ENCODE data around the gene TMEM87B. TPM values are rescaled to one million over a fixed set of nuclear protein-coding genes. Genes with fewer than 3 reads are reported as not detected.

Gene TMEM87B
- total RNA-seq, 1 experiment from 2014 or later = 16.3 TPM

DNA sequence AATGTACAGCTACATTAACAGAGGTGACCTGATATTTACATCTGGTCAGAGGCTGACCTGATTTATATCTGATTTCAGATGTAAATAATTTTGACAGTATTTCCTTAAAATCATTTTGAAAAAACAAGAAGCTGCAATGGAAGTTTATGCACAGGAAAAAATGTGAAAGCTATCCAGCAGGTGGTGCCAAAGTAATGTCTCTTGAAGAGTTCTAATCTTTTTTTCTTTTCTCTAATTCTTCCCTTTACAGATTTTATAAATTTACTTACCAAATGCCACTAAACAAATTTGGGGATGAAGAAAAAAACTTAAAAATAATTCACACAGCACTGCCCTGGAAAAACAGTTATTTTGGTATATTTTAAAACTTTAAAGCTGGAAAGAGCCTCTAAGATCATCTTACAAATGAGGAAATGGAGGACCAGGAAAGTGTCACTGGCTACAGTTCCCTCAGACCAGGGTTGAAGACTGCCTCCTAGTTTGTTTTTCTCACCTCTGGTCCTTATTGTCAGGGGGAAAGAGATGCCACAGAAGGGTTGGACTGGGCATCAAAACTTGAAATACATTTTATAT lies 66.7 kb downstream of the TMEM87B start:
- H3K4me3 Mint-ChIP-seq (ENCODE audit: unreplicated experiment) = no peak overlapping the region
- ChIA-PET CTCF (interaction anchor here (0.6 to 1.2 kb wide), 5 partner anchors 94 to 359 kb away, joined by 3 to 10 read pairs (median 8); partner anchors contain the start of gene RGPD8), POLR2A (no interaction called here)
- Histone ChIP-seq H3K9me3 (no peaks in the 10 kb centered on the region), H3K36me3 (ENCODE audit: control insufficient read depth, insufficient read depth, low read length) (no peaks in the 10 kb centered on the region), H3K4me3 (ENCODE audit: low read depth, low read length) (no peak overlapping the region), H3K27me3 (replicated peaks; ENCODE audit: control insufficient read depth, insufficient read depth, low read length) (no peaks in the 10 kb centered on the region), H3K4me1 (no peaks in the 10 kb centered on the region)
- peaks cover 6% of the 10 kb centered on the region for H3K36me3 Mint-ChIP-seq (ENCODE audit: insufficient read depth, unreplicated experiment)
- TF ChIP-seq, protein P1, sequence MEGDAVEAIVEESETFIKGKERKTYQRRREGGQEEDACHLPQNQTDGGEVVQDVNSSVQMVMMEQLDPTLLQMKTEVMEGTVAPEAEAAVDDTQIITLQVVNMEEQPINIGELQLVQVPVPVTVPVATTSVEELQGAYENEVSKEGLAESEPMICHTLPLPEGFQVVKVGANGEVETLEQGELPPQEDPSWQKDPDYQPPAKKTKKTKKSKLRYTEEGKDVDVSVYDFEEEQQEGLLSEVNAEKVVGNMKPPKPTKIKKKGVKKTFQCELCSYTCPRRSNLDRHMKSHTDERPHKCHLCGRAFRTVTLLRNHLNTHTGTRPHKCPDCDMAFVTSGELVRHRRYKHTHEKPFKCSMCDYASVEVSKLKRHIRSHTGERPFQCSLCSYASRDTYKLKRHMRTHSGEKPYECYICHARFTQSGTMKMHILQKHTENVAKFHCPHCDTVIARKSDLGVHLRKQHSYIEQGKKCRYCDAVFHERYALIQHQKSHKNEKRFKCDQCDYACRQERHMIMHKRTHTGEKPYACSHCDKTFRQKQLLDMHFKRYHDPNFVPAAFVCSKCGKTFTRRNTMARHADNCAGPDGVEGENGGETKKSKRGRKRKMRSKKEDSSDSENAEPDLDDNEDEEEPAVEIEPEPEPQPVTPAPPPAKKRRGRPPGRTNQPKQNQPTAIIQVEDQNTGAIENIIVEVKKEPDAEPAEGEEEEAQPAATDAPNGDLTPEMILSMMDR (IDR thresholded peaks at IDR 0.05; ENCODE audit: insufficient read depth in 1 of 2, low read depth in 1 of 2, low read length in 1 of 2, severe bottlenecking in 1 of 2, unreplicated experiment in 1 of 2) = peak; percentile 51 to 59
- no peaks in the 10 kb centered on the region for H3K27me3 Mint-ChIP-seq (ENCODE audit: insufficient read depth, unreplicated experiment)
- peak in 1 of 2 experiments; percentile 53 for DNase-seq
- no peak overlapping the region for H3K27ac Mint-ChIP-seq (ENCODE audit: unreplicated experiment)
- no peaks in the 10 kb centered on the region for H3K4me1 Mint-ChIP-seq (ENCODE audit: low read depth, unreplicated experiment)
- BruUV-seq (replicated peaks) = no TSS peak
- peaks cover 29% of the 10 kb centered on the region for H3K9me3 Mint-ChIP-seq (ENCODE audit: unreplicated experiment)
- intact Hi-C loops (cut with micrococcal nuclease; ENCODE audit: unreplicated experiment) = loop anchor here (5.0 kb wide), 3 partner anchors 96 to 456 kb away; partner anchors contain the start of gene ZC3H8

DNA sequence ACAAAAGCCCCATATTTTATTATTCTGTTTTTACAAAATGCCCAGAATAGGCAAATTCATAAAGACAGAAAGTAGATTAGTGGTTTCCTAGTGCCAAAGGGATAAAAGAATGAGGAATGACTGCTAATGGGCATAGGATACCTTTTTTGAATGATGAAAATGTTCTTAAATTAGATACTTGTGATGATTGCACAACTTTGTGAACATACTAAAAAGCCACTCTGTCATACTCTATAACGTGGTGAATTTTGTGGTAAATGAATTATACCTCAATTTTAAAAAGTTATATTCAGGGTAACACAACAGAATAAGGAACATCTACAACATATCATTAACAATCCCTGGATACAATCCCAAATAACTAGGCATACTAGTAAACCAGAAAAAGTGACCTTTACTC lies 74.0 kb downstream of the TMEM87B start:
- CTCF ChIA-PET = no interaction called here
- TF ChIP-seq, protein P1 (IDR thresholded peaks at IDR 0.05; ENCODE audit: insufficient read depth in 1 of 2, low read depth in 1 of 2, low read length in 1 of 2, severe bottlenecking in 1 of 2, unreplicated experiment in 1 of 2) = no peak
- BruUV-seq (replicated peaks) = no TSS peak

GRCh38 chr2:112133344-112133743 lies 78.3 kb downstream of the TMEM87B start:
- H3K4me1 Mint-ChIP-seq (ENCODE audit: low read depth, unreplicated experiment) = no peaks in the 10 kb centered on the region
- TF ChIP-seq, protein P1 (IDR thresholded peaks at IDR 0.05; ENCODE audit: insufficient read depth in 1 of 2, low read depth in 1 of 2, low read length in 1 of 2, severe bottlenecking in 1 of 2, unreplicated experiment in 1 of 2) = no peak
- peaks cover 4% of the 10 kb centered on the region for H3K9me3 ChIP-seq
- no peak for DNase-seq
- no TSS peak for BruUV-seq (replicated peaks)
- no peak overlapping the region for H3K4me3 ChIP-seq (ENCODE audit: low read depth, low read length)
- H3K27ac Mint-ChIP-seq (ENCODE audit: unreplicated experiment) = no peak overlapping the region
- no peaks in the 10 kb centered on the region for H3K36me3 Mint-ChIP-seq (ENCODE audit: insufficient read depth, unreplicated experiment)
- H3K4me1 ChIP-seq = no peaks in the 10 kb centered on the region
- no peak overlapping the region for H3K4me3 Mint-ChIP-seq (ENCODE audit: unreplicated experiment)
- ChIA-PET CTCF (no interaction called here), POLR2A (no interaction called here)
- intact Hi-C loops (cut with micrococcal nuclease; ENCODE audit: unreplicated experiment) = no loop called here
- no peaks in the 10 kb centered on the region for H3K27me3 Mint-ChIP-seq (ENCODE audit: insufficient read depth, unreplicated experiment)
- H3K9me3 Mint-ChIP-seq (ENCODE audit: unreplicated experiment) = no peaks in the 10 kb centered on the region
- H3K27me3 ChIP-seq (replicated peaks; ENCODE audit: control insufficient read depth, insufficient read depth, low read length) = no peaks in the 10 kb centered on the region
- no peaks in the 10 kb centered on the region for H3K36me3 ChIP-seq (ENCODE audit: control insufficient read depth, insufficient read depth, low read length)

More for the DNA sequence above, 74.0 kb downstream of the TMEM87B start:
- POLR2A ChIA-PET = no interaction called here
- no peaks in the 10 kb centered on the region for H3K36me3 Mint-ChIP-seq (ENCODE audit: insufficient read depth, unreplicated experiment)
- Histone ChIP-seq H3K27me3 (replicated peaks; ENCODE audit: control insufficient read depth, insufficient read depth, low read length) (no peaks in the 10 kb centered on the region), H3K4me1 (no peaks in the 10 kb centered on the region), H3K36me3 (ENCODE audit: control insufficient read depth, insufficient read depth, low read length) (no peaks in the 10 kb centered on the region), H3K4me3 (ENCODE audit: low read depth, low read length) (no peak overlapping the region), H3K9me3 (peaks cover 12% of the 10 kb centered on the region)
- H3K4me1 Mint-ChIP-seq (ENCODE audit: low read depth, unreplicated experiment) = no peaks in the 10 kb centered on the region
- DNase-seq = no peak
- H3K27ac Mint-ChIP-seq (ENCODE audit: unreplicated experiment) = no peak overlapping the region
- H3K9me3 Mint-ChIP-seq (ENCODE audit: unreplicated experiment) = peaks cover 16% of the 10 kb centered on the region
- no peak overlapping the region for H3K4me3 Mint-ChIP-seq (ENCODE audit: unreplicated experiment)
- H3K27me3 Mint-ChIP-seq (ENCODE audit: insufficient read depth, unreplicated experiment) = no peaks in the 10 kb centered on the region
- intact Hi-C loops (cut with micrococcal nuclease; ENCODE audit: unreplicated experiment) = no loop called here
